ENCODE results near the gene DLGAP1.

The DLGAP1 gene

GRCh38 chr18:4236940-4237663, 218.0 kb downstream of the DLGAP1 start:
- DNase-seq = peak; percentile 57

GRCh38 chr18:4233468-4233867, 221.6 kb downstream of the DLGAP1 start:
- no peak for DNase-seq

- DNase-seq = no peak
Observed at GRCh38 chr18:4232656-4233055, 222.5 kb downstream of the DLGAP1 start.

- DNase-seq = no peak
Observed at GRCh38 chr18:4231260-4231659, 223.8 kb downstream of the DLGAP1 start.

- no peak for DNase-seq
Observed at GRCh38 chr18:4230450-4231168, 224.5 kb downstream of the DLGAP1 start.

GRCh38 chr18:4224031-4224704, 230.9 kb downstream of the DLGAP1 start:
- no peak for DNase-seq

GRCh38 chr18:4211111-4211837, 243.8 kb downstream of the DLGAP1 start:
- DNase-seq = no peak

- no peak for DNase-seq
Observed at GRCh38 chr18:4208366-4208765, 246.7 kb downstream of the DLGAP1 start.

GRCh38 chr18:4207383-4207985, 247.6 kb downstream of the DLGAP1 start:
- DNase-seq = no peak

GRCh38 chr18:4204438-4204720, 250.7 kb downstream of the DLGAP1 start:
- no peak for DNase-seq

GRCh38 chr18:4203568-4204437, 251.3 kb downstream of the DLGAP1 start:
- peak; percentile 49 for DNase-seq

- no peak for DNase-seq
Observed at GRCh38 chr18:4200399-4200798, 254.7 kb downstream of the DLGAP1 start.

- DNase-seq = peak; percentile 22
Observed at GRCh38 chr18:4198956-4199355, 256.2 kb downstream of the DLGAP1 start.

GRCh38 chr18:4196351-4196750, 258.8 kb downstream of the DLGAP1 start:
- no peak for DNase-seq

GRCh38 chr18:4193086-4193485, 262.0 kb downstream of the DLGAP1 start:
- DNase-seq = no peak

GRCh38 chr18:4181882-4182568, 273.1 kb downstream of the DLGAP1 start:
- DNase-seq = peak; percentile 0

GRCh38 chr18:4181086-4181485, 274.0 kb downstream of the DLGAP1 start:
- DNase-seq = no peak

GRCh38 chr18:4172196-4173100, 282.7 kb downstream of the DLGAP1 start:
- DNase-seq = no peak

GRCh38 chr18:4157352-4157751, 297.8 kb downstream of the DLGAP1 start:
- no peak for DNase-seq

GRCh38 chr18:4146797-4147196, 308.3 kb downstream of the DLGAP1 start:
- no peak for DNase-seq
